Activated CD4-positive, CD25-positive, alpha-beta regulatory T cell (primary cell): Measurements from ENCODE around the gene RGS9BP.
"Not testable (repeated sequence)": the region's sequence is repeated elsewhere in the genome, so short reads cannot be mapped to it uniquely, and the experiment has no call there.

Experiments used
- DNase-seq, 4 experiments: peaks; one replicate each; lab custom pipeline; 2025; lab: John Stamatoyannopoulos, UW

The RGS9BP gene

DNA sequence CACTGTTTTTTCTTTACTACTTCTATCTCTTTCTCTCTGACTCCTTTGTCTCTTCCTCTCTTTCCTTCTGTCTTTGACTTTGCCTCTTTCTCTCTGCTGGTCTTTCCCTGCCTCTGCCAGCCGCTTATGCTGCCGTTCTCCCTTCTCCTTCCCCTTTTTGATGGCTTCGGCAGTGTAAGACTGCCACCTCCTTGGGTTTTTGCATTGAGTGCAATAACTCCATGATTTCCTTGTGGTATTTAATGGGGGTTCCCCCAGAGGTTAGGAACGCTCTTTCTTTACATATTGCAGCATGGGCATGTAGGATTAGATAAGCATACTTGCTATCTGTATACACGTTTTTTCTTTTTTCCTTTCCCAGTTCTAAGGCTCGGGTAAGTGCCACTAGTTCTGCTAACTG, 19.9 kb downstream of the RGS9BP start:
- not testable (repeated sequence) for DNase-seq

DNA sequence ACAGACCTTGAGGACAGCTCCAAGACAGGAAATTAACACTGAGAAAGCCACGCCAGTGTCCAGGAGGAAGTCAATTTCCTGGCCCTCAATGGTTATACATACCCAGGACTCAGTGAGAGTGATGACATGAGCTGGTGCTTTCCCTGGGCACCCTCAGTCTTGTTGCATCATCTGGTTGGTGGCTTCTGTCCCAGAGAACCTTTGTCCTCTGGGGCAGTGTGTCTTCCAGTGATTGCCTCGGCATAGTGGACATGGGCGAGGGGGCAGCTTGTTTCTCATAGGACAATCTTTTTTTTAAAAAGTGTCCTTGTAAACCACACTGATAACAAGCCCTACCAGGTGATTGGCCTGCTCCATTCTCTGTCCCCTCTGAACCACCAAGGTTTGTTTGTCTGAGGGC, 21.1 kb downstream of the RGS9BP start:
- not testable (repeated sequence) for DNase-seq

DNA sequence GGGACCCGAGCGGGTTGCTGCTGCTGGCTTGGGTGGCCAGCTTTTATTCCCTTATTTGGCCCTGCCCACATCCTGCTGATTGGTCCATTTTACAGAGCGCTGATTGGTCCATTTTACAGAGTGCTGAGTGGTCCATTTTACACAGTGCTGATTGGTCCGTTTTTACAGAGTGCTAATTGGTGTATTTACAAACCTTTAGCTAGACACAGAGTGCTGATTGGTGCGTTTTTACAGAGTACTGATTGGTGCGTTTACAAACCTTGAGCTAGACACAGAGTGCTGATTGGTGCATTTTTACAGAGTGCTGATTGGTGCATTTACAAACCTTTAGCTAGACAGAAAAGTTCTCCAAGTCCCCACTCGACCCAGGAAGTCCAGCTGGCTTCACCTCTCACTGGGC, 24.5 kb downstream of the RGS9BP start:
- not testable (repeated sequence) for DNase-seq

DNA sequence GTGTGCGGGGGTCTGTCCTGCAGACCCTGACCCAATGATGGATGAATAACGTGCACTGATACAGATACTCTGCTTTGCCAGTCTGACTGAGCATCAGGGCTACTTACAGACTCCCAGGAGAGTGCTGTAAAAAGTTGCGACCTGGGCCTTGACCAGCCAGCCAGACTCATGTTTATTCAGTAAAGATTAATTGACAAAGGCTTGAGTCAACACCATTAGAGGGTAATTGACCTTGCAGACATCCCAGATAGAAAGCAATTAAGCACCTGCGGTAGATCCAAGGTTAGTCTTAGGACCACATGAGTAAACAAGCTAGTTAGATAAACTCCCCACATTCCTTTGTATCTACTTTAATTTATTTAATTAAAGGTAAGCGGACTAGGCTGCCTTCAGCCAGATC, 26.4 kb downstream of the RGS9BP start:
- DNase-seq, result no peak

DNA sequence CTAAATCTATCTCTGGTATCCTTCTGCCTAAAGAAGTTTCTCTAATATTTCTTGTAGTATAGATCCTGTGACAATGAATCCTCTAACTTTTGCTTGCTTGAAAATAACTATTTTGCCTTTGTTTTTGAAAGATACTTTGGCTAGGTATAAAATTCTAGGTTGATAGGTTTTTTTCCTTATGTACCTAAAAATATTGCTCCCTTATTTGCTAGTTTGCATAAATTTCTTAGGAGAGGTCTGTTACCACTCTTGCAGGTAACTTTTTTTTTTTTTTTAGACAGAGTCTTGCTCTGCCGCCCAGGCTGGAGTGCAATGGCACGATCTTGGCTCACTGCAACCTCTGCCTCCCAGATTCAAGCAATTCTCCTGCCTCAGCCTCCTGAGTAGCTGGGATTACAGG, 28.4 kb downstream of the RGS9BP start:
- DNase-seq, result not testable (repeated sequence)

DNA sequence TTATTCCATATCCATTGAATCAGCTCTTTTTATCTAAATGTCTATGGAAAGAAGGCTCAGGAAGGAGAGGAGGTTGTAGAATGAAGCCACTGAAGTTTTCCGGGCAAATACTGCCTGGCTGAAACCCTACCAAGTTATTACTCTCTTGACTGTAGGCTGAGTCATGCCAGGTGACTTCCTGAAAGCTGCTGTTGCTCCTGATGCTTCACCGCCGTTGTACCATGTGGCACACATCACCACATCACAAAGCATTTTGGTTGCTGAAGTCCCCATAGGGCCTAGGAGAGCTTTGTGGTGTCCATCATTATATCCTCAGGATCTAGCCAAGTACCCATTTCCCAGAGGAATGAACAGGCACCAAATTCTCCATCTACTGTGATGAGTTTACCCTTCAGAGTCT, 32.8 kb downstream of the RGS9BP start:
- peak in 1 of 4 experiments; percentile 6 for DNase-seq

DNA sequence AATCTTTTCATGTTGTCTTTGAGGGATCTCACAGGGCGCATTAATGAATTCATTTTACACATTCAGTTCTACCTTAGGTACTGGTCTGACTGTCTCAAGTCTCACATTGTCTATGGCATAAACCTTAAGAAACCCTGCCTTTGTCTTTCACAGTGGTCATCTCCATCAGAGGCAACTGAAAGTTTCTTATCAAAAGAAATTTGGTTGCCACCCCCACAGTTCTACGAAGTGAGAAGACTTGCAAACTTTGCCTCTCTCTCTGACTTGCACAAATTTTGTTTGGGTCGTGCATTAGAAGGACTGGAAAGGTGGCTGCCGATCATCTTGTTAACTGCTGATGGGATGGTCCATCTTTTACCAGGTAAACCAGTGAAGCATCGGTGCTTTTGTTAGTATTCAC, 33.4 kb downstream of the RGS9BP start:
- no peak for DNase-seq

DNA sequence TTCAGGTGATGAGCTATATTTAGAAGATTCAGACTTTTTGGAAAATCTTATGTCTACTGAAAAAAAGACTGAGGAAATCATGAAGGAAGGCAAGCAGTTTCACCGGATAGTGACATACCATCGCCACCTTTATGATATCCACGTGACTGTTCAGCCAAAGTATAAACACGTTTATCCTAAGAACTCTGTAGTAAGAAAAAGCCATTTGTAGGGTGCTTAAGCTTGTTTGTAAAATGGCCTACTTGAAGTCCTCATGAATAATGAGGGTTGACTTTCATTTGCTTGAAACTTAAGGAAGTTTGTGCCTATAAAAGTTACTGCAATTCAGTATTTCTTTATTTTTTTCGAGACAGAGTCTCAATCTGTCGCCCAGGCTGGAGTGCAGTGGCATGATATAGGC, 36.1 kb downstream of the RGS9BP start:
- no peak for DNase-seq

DNA sequence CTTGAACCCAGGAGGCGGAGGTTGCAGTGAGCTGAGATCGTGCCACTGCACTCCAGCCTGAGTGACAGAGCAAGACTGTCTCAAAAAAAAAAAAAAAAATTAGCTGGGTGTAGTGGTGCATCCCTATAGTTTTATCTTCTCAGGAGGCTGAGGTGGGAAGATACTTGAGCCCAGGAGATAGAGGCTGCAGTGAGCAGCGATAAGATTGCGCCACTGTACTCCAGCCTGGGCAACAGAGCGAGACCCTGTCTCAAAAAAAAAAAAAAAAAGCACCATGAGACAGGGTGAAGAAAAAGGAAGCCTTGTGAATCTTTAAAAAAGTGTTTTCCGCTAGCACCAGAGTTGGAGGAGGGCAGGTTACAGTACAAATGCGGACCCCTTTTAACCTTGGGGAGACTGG, 40.6 kb downstream of the RGS9BP start:
- not testable (repeated sequence) for DNase-seq

DNA sequence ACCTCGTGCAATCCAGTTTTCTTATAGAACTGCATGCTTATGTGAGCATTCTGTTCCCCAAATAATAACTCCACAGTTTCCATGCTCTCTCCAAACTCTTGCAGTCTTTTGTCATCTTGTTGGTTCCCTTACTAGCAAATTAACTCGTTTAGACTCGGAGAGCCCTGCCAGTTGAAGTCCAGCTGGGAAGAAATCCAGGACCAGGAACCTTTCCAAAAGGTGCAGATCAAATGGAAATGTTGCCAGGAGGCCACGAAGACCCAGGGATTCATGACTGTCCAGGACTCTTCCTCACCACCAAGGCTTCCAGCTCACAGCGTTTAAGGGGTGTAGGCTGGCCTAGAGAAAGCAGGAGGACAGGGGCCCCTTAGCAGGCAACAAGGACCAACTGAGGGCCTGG, 41.8 kb downstream of the RGS9BP start:
- DNase-seq, result no peak

DNA sequence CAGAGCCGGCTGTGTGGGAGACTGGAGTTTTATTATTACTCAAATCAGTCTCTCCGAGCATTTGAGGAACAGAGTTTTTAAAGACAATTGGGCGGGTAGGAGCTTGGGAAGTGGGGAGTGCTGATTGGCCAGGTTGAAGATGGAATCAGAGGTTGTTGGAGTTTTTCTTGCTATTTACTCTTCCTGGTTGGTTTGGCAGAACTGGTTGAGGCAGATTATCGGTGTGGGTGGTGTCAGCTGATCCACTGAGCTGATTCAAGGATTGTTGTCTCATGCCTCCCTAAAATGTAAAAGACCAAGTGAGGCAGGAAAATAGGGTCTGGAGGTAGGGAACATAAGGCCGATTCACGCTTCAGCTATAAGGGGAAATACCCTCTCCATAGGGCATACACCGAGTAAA, 42.6 kb downstream of the RGS9BP start:
- DNase-seq, result no peak

DNA sequence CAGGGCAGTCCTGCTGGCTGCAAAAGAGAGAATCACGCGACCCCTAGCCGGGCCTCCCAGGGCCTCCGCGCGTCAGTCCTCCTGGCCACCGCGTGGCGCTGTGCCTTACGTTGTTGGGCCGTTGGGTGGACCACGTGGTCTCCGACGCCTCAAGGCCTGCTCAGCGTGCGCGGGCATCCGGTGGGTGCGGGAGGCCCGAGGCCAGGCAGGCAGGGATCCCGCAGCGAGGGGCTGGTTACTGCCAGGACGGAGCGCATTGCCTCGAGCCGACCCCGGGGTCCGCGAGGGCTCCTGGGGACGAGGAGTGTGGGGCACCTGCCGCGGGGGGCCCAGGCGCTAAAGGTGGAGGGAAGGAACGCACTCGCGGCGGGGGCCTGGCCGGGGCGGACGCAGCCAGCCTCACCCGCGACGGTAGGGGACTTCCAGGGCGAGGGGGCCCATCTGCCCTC, 44.0 kb downstream of the RGS9BP start, which contains the start of gene TDRD12:
TSS of gene TDRD12 (plus strand) at position 157 of the 449 bp plus-strand sequence. CDS start 306 bp downstream, outside the sequence.
- DNase-seq, result no peak

DNA sequence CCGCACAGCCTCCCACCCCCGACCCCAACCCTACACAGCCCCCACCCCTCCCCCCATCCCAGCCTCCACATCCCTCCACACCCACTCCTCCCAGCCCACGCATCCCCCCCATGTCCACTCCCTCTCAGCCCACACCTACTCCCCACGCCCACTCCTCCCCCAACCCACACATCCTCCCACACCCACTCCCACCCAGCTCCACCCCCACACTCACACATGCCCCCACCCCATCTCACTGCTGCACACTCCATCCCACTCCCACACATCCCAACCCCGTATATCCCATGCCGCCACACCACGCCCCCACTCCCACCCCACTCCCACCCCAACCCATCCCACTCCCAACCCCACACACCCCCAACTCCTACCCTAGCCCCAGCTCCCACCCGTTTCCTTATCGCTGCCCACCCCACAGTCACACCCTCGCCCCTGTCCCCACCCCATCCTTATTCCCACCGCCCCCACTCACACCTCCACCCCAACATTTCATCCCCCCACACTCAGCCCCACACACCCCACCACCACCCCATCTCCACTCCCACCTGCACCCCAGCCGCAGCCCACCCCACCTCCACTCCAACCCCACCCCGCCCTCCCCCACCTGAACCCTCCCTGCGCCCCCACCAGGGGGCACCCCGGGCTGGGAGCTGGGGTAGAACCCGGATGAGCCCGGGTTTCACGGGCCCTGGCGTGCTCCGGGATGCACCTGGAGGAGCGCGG, 44.7 kb downstream of the RGS9BP start:
- DNase-seq, result no peak

DNA sequence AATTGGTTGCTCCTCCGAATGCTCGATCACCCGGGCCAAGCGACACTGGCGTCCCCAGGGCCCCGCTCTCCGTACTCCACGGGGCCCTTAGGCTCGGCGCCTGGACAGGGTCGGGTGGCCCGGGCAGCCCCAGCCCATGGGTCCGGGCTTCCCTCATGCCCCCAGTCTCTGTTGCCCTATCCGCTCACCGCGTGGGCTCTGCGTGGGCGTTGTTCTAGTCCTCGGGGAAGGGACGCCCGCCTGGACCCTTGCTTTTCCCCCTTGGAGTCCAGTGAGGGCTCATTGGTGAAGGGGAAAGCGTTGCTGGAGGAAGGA, 45.2 kb downstream of the RGS9BP start:
- DNase-seq, result no peak
